Fibroblast of skin of scalp (primary cell): ENCODE data around the gene EPS15.

Experiments
- DNase-seq: peaks from one replicate; pipeline ENCODE4 v3.0.0-alpha.2; 2013

EPS15 gene

DNA sequence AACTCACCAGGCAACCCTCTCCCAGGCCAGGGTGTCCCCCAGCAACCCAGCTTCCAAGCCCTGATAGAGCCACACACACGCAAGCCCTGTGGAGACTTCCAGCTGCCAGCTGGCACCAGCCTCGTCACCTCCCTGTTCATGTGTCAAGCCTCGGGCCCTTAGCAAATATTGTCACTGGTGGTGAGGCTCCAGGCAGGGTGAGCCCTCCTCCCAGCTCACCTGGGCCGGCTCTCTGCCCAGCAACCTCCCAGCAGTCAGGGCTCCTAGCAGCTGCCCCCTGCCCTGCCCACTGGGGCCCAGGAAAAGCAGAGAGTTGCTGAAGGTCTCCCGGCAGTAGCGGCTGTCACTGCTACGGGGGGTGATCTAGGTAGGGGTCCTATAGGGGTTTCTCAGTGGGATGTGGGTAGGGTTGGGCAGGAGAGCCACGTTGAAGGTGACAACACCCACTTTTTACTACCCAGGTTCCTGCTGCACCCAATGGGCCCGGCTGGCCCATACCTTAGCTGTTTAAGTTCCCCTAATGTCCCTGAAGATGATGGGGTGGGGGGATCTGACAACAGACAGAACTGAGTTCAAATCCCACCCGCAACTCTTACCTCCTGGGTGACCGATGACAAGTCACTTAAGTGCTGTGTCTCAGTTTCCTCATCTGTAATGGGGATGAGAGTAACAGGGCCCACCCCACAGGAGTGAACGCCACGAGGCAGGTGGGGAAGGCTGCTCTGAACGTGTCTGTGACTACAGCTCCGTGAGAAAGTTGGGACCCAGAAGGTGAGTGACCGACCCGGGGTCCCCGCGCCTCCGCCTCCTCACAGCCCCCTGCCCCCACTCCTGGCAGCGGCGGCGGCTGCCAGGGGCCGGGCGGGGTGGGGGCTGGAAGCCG is 189.4 kb downstream of the EPS15 start:
- DNase-seq: no peak

DNA sequence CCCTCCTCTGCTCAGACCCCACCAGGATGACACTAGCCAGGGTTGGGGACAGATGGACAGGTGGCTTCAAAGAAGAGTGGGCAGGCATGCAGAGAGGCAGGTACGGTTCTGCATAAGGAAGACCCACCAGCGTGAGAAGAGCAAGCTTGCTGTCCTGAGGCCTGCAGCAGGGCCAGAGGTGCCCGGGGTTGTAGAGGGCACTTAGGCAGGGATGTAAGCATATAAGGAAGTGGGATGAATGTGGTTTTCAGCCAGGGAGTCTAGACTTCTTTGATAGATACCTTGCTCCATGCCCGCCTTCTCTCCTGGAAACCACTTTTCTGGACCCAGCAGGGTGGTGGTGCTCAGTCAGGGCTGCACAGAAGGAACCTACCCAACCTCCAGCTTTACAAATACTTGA is 190.1 kb downstream of the EPS15 start:
- no peak for DNase-seq

- peak; percentile 53 for DNase-seq
These were observed 190.8 kb downstream of the EPS15 start for GRCh38 chr1:51328279-51328678.

DNA sequence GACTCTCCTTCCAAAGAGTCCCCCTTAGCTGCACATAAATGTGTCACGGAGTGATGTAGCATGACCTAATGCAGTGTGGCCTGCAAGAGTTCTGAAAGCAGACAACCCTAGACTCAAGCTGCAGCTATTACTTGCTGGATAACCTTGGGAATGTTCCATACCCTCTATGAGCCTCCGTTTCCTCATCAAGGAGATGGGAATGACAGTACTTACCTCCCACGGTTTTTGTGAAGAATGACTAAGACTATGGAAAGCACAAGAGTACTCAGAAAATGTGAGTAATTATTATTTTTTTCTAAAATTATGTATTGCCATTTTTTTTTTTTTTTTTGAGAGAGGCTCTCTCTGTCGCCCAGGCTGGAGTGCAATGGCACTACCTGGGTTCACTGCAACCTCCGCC is 191.7 kb downstream of the EPS15 start:
- DNase-seq: peak; percentile 49

DNA sequence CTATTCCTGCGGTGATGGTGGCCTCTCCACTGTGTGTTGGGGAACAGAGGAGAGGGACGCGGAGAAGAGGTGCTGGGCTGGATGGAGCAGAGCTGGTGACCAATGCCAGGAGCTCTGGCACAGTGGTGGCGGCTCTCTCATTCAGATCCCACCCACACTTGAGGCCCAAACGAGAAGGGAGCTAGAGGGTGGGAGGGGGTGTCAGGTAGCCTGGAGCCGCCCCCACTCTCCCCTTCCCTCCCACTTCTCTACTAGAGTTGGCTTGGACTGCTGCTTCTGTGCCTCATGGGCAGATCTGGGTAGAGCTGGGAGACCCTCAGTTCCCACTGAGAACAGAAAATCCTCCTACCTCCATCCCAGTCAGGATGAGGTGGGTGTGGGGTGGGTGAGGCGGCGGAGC is 192.2 kb downstream of the EPS15 start:
- DNase-seq: no peak

DNA sequence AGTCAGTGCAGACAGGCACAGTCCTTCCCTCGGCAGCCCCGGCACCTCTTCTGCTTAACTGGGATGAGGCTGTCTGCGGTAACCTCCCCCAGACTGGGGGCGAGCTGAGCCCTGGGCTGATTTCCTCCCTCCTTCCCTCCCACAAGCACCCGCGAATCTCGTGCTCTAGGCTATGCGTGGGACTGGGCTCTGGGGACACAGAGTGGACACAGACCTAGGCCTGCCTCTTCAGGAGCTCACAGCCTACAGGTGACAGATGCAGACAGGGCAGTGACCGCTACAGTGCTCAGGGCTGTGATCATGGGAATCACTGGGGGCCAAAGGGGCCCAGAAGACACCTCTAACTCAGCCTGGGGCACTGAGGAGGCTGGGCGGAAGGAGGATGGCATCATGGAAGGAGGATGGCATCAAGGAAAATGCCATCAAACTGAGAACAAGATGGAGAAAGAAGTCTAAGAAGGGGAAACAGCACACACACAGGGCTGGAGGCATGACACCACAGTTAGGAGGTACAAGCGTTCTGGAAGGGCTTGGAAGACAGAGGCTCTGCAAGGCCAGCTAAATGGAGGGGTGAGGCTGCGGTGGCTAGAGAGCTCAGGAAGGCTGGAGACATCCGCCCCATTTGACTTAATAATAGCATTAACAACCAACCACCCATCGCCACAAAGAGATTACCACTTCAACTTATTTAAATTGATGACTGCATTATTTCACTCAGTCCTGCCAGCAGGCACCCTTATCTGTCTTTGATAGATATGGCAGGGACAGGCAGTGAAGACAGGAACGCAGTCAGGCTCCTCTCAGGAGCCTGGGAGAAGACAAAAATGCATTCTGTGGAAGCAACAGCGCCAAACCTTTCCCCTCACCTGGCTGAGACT is 192.9 kb downstream of the EPS15 start:
- DNase-seq: no peak

- DNase-seq: no peak
These were observed 193.7 kb downstream of the EPS15 start for GRCh38 chr1:51325391-51325790.

DNA sequence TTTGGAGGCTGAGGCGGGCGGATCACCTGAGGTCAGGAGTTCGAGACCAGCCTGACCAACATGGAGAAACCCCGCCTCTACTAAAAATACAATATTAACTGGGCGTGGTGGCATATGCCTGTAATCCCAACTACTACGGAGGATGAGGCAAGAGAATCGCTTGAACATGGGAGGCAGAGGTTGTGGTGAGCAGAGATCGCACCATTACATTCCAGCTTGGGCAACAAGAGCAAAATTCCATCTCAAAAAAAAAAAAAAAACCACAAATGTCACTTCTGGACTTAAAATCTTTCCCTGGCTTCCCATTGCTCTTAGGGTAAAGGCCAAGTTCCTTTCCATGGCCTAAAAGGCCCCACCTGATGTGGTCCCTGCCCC is 194.1 kb downstream of the EPS15 start:
- DNase-seq: peak; percentile 21

- DNase-seq: no peak
These were observed 194.6 kb downstream of the EPS15 start for GRCh38 chr1:51324251-51325010.

GRCh38 chr1:51323778-51324177 is 195.3 kb downstream of the EPS15 start:
- DNase-seq: no peak

DNA sequence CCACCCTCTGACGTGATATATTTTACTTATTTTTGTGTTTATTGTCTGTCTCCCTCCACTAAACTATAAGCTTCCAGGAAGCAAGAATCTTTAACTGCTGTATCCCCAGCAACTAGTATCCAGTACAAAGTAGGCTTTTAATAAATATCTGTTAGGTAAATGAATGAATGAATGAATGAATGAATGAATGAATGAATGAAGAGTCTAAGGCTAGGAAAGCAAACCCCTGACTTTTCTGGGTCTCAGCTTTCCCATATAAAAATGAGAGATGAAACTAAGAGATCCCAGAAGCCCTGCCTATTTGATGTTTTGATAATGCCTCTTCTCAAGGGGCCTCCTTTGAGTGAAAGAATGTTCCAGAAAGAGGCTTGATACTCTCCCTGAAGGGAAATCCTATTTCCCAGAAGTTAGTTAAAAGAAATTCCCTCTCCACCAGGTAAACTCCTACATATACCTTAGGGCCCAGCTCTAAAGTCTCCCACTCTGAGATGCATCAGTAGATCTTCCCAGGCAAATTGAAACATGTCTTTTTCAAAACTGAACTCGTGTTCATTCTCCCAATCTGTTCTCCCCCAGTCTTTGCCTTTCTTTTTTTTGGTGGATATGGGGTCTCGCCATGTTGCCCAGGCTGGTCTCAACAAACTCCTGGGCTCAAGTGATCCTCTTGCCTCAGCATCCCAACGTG is 196.5 kb downstream of the EPS15 start:
- no peak for DNase-seq

- no peak for DNase-seq
These were observed 197.2 kb downstream of the EPS15 start for GRCh38 chr1:51321924-51322280.

- DNase-seq: no peak
These were observed 197.8 kb downstream of the EPS15 start for GRCh38 chr1:51320967-51321923.

GRCh38 chr1:51317798-51318197 is 201.3 kb downstream of the EPS15 start:
- DNase-seq: no peak

GRCh38 chr1:51316846-51317120 is 202.3 kb downstream of the EPS15 start:
- no peak for DNase-seq

DNA sequence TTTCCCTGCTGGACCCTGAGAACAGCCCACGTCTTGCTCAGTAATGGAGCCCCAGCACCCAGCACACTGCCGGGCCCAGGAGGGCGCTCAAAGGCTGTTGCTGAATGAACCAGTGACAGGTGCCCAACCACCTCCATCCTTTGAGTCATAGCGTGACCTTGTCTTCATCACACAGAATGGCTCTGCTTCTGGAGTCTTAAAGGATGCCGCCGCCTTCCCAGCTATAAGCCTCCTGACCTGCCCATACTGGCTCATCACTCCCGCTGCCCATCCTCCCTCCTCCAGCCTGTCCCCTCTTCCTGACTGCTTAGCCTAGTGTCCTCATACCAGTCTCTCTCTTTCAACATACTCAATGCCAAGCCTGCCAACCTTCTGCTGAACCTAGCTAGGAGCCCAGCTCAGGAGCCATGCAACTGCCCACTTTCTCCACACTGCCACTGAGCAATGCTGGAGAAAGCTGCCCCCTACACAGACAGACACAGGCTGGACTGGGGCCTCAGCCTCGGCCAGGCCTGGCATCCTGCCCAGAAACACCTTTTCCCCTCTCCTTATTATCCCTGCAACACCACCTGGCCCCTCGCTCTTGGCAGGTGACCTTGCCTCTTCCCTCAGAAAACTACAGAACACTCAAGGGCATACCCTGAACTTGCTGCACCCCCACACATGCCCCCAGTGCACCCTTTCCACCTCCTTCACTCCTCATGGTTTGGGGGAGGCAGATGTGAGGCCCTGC is 202.8 kb downstream of the EPS15 start:
- no peak for DNase-seq

- no peak for DNase-seq
These were observed 204.1 kb downstream of the EPS15 start for GRCh38 chr1:51314974-51315373.

DNA sequence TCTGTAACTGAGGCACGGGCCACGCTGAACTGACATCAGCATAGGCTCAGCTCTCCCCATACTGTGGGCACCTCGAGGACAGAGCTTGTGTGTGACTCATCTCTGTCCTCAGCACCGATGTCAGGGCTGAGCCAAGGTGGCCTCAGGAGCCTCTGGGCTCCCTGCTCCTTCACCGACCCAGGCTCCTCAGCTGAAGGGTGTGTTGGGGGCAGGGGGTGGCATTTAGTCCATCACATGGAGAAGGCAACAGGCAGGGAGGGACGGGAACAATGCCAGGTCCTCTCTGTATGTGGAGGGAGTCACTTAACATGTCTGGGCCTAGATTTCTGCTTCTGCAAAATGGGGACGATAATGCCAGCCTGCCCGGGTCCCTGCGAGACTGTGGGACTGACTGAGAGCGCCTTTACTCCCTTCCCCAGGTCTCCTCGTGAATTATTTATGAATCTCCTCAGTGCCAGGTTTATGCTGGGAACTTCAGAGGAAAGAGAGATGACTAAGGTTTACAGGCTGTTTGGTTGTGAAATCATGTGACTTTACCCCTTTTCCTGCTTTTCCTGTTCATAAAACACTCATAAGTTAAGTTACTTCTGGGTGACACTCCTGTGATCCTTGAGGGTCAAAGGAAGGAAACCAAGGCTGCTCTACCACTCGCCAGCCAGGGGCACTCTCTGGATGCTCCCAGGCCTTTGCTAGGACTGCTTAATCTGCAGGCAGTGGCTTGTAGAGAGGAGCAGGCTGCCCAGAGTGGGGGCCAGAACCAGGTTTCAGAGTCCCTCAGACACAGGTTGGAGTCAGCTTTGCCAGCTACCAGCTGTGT is 204.9 kb downstream of the EPS15 start:
- peak; percentile 31 for DNase-seq

DNA sequence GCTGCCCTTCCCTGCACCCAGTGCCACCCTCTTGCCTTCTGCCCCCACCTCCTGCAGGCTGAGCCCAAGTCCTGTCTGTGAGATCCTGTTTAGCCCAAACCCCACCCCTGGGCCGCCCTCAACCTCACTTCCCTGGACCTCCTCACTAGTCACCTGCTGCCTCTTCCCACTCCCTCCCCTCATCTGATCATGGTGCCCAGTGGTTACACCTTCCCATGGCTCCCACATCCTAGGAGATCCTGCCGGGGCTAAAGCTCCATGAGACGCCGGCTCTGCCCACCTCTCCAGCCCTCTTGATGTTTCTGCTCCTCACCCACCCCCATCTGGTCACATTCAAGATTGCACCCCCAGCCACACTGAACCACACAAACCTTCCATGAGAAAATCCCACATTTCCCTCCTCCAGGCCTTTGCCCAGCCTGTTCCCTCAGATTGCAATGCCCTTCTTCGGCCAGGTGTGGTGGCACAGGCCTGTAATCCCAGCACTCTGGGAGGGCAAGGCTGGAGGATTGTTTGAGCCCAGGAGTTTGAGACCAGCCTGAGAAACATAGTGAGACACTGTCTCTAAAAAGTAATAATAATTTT is 205.7 kb downstream of the EPS15 start:
- peak; percentile 21 for DNase-seq
